Peyer's patch (tissue), 4 donors: ENCODE data around the gene SYT9.

Experiments used
- CTCF ChIP-seq, 6 experiments: fragments of 450-650 bp in 4 of 6; fragments of 200-600 bp in 2 of 6; sonication (generic) in 1 of 6; IDR thresholded peaks; one replicate each; pipeline ENCODE4 v1.5.1; 2017 to 2019; ENCODE audit warnings: antibody characterized with exemption in 6 of 6, mild to moderate bottlenecking in 3 of 6, moderate library complexity in 1 of 6
- POLR2A ChIP-seq, 2 donors: fragments of 450-650 bp; IDR thresholded peaks; one replicate each; pipeline ENCODE4 v1.5.1; 2017; ENCODE audit warnings: antibody characterized with exemption in 2 of 2, mild to moderate bottlenecking in 2 of 2, moderate library complexity in 2 of 2

- TF ChIP-seq CTCF (IDR thresholded peaks at IDR 0.05) (no peak), POLR2A (IDR thresholded peaks at IDR 0.05) (no peak)
Measured at GRCh38 chr11:7384691-7385090, 133.0 kb downstream of the SYT9 start.
